CD4-positive, alpha-beta T cell treated with Interleukin-2 at 100 ng/mL for 4 hours (primary cell): ENCODE data around the gene ECE1.

ENCODE experiments used
- DNase-seq: peaks from one replicate; pipeline ENCODE4 v3.0.0-alpha.2; 2020; ENCODE audit warnings: low spot score

Gene ECE1

DNA sequence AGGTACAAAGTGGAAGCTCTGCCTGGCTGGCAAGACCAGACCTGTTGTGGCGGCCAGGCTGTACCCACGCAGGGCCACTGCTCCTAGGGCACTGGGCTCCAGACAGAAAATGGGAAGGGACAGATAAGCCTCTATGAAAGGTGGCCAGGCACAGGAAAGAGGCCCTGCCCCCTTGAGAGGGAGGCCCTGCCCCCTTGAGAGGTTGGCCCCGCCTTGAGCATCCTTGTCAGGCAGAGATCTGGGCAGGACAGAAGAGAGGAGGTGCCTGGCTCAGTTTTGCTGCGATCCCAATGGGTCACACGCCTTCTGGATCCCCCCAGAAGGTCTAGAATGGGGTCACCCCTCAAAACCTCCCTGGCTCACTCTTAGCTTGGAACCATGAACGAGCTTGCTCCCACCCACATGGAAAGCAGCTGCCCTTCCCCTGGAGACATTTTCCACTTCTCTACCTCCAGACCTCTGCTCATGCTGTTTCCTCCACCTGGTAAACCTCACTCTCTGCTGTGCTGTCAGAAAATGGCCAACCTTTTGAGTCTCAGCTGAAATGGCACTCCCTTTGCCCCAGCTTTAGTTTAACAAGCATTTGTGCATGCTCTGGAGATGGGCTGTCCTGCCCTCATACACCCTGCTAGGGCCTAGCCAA is 17.5 kb upstream of the ECE1 start:
- no peak for DNase-seq

DNA sequence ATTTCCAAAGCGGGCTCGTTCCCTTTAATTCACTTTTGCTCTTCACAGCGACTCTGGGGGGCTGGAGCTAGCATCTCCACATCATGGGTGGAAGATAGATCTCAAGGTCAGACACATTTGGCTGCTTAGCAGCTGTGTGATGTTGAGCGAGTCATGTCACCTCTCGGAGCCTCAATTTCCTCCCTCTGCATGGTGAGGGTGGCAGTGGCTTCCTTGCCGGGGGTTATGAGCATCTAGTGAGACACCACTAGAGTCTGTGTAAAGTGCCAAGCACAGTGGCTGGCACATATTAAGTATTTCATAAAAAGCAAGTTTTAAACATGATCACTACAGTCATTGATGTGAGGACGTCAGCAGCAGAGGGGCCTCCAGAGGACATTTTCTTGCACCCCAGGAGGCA is 16.9 kb upstream of the ECE1 start:
- DNase-seq: peak; percentile 26

DNA sequence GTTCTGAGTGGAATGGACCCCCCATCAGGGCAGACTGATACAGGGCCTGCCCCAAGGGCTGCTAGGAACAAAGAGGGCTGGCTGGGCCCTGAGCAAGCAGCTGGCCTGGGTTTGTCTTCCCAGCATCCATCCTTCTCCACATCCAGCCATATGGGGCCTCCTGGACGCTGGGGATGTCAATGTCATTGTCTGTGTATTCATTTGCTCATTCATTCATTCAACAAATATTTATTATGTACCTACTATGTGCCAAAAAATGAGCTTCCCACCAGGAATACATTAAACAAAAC is 15.6 kb upstream of the ECE1 start:
- DNase-seq: no peak

- no peak for DNase-seq
Observed at GRCh38 chr1:21305155-21305899, 15.1 kb upstream of the ECE1 start.

DNA sequence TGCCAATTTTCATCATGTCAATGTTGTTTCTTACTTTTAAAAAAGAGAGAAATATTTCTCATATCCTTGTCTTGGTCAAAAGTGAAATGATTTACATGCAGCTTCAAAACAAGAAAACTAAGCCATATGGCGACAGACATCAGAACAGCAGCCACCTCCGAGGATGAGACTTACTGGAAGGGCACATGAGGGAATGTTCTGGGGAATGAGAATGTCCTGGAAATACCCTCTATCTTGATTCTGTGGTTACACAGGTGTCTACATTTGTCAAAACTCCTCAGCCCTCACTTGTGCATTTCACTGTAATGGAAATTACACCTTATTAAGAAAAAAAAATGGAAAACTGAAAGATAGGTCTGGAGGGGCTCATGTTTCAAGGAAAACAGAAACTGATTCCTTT is 14.2 kb upstream of the ECE1 start:
- no peak for DNase-seq

- no peak for DNase-seq
Observed at GRCh38 chr1:21302747-21303715, 12.8 kb upstream of the ECE1 start.

- DNase-seq: no peak
Observed at GRCh38 chr1:21301794-21302440, 11.7 kb upstream of the ECE1 start.

DNA sequence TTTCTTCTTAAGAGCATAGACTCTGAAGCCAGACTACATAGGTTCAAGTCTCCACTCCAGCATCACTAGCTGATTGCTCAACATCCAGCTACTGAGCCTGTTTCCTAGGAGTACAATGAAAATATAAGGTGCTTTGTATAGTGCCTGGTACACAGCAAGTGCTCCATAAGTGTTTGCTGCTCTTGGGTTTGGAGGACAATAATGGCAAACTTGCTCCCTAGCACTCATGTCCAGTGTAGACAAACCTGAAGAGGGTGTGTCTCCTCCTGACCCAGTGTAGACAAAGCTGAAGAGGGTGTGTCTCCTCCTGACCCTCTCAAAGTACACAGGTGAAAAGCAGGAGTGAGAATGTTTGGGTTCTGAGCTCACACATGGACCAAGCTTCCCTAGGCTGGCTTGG is 10.5 kb upstream of the ECE1 start:
- no peak for DNase-seq

GRCh38 chr1:21299780-21300395 is 9.6 kb upstream of the ECE1 start:
- no peak for DNase-seq

- no peak for DNase-seq
Observed at GRCh38 chr1:21298981-21299391, 8.7 kb upstream of the ECE1 start.

- no peak for DNase-seq
Observed at GRCh38 chr1:21297975-21298374, 7.7 kb upstream of the ECE1 start.

DNA sequence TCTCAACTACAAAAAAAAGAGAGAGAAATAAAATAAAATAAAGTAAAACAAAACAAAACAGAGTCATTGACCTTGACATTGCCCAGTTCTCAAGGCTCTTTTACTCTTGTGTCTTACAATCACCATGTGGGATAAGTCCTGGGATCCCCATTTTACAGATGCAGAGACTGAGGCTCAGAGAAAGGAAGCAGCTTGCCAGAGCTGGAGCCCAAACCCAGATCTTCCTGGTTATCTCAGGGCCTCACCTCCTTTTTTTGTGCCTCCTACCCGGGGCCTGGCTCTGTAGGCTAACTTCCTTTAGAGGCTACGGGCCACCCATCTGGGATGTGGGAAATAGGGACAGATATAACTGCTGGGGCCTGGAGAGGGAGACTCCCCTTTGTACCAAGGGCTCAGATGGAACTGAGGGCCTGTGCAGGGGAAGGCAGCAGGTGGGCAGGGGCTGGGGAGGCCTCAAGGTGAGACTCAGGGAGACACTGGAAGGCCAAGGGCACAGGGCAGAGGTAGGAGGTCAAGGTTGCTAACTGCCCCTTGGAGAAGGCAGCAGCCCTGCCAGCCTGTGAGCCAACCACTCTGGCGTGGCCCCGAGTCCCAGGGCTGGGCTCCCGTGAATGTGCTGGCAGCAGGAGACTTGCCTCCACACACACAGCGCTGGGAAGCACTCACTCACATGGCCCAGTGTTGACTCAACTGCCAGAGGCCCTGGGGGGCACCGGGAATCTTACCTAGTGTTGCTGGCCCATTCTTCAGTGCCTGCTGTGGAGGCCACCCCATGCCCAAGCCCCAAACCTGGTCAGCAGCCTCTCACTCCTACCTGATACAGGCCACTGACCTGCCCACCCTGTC is 6.5 kb upstream of the ECE1 start:
- DNase-seq: no peak

DNA sequence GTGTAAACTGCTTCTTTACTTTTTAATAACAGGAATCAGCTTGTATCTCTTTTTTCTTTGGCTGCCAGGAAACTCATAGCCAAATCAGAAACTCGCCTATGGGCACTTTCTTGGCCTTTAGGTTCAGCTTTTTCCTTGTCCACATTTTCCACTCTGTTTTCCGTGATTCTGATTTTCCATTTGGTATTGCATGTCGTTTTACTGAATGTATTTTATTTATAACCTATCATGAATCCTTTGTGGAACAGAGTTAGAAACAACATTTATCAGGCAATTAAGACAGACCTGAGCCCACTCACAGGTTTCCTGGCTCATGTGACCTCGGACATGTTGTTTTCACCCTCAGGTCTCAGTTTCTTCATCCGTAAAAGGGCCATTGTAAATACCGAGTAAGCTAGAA is 5.3 kb upstream of the ECE1 start:
- DNase-seq: no peak

DNA sequence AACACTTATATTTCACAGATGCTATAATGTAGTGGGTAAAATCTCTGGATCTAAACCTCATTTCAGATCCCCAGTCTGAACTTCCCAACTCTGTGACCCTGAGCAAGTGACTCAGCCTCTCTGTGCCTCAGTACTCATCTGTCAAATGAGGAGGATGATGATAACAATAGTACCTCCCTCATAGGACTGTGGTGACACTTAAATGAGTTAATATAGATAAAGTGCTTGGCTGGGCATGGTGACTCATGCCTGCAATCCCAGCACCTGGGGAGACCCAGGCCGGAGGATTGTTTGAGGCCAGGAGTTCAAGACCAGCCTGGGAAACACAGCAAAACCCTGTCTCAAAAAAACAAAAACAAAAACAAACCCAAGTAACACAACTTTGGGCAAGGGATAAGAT is 4.7 kb upstream of the ECE1 start:
- DNase-seq: peak; percentile 75

DNA sequence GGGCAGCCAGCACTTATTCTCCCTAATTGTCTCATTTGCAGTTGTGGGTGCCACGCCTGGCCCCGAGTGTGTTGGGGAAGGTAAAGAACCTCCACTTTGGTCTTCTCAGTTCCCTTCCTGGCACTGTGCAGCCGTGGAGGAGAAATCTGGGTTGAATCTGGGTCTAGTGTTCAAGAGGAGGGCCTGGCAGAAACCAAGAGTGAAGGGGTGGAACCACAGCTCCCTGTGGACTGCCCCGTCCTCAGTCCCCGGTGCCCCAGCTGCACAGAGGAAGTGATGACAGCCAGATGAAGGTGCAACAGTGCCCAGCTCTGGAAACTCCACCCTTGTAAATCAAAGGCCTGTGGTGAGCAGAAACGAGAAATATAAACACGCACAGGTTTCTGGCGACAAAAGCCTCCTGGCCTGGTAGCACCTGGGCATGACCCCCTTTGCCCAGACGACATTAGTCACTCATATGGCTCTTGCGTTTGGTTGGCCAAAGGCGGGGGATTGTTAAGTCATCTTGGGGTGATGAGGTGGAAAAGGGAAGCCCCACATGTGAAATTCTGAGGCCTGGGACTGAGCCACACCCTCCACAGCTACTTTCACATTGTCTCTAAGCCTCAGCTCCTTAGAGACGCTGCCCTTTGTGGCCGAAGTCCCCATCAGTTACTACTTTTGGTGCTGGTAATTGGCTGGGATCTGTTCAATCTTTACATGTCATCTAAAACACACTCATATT is 4.2 kb upstream of the ECE1 start:
- peak; percentile 95 for DNase-seq

GRCh38 chr1:21293537-21294265 is 3.4 kb upstream of the ECE1 start:
- DNase-seq: peak; percentile 68

GRCh38 chr1:21292984-21293536 is 2.8 kb upstream of the ECE1 start:
- DNase-seq: peak; percentile 59

GRCh38 chr1:21292503-21292983 is 2.3 kb upstream of the ECE1 start:
- no peak for DNase-seq

- no peak for DNase-seq
Observed at GRCh38 chr1:21291964-21292363, 1.7 kb upstream of the ECE1 start.
